ENCODE results near the gene PDGFC. TPM values are rescaled to one million over a fixed set of nuclear protein-coding genes. Genes with fewer than 3 reads are reported as not detected.

PDGFC gene
- polyA plus RNA-seq, 1 donor from 2014 or later, result 3.8 TPM

GRCh38 chr4:156805696-156806095, 165.9 kb downstream of the PDGFC start:
- no peaks in the 10 kb centered on the region for H3K9me2 ChIP-seq (ENCODE audit: insufficient read depth, low read length)
- no peak overlapping the region for H3K9ac ChIP-seq (ENCODE audit: low read length)
- H3K4me3 ChIP-seq (ENCODE audit: low read length), result no peak overlapping the region
- H4K20me1 ChIP-seq (ENCODE audit: insufficient read depth), result no peaks in the 10 kb centered on the region
- no peak overlapping the region for H3K4me2 ChIP-seq (ENCODE audit: low read length)
- TF ChIP-seq CTCF (IDR thresholded peaks at IDR 0.05; ENCODE audit: poor library complexity, severe bottlenecking), result no peak
- TF ChIP-seq EZH2 (IDR thresholded peaks at IDR 0.05; ENCODE audit: borderline replicate concordance, insufficient read depth, low read length, poor library complexity, severe bottlenecking), result no peak
- no peak for TF ChIP-seq REST (IDR thresholded peaks at IDR 0.05; ENCODE audit: borderline replicate concordance)
- TF ChIP-seq RAD21 (conservative IDR thresholded peaks at IDR 0.05), result no peak
- H3K27ac ChIP-seq (ENCODE audit: low read length), result no peak overlapping the region
- no peaks in the 10 kb centered on the region for H3F3A ChIP-seq (ENCODE audit: insufficient read depth, low read length, poor library complexity, severe bottlenecking)
- H3K36me3 ChIP-seq (ENCODE audit: insufficient read depth, low read length), result no peaks in the 10 kb centered on the region
- H2AFZ ChIP-seq (ENCODE audit: low read depth, low read length), result no peak overlapping the region
- no peaks in the 10 kb centered on the region for H3K27me3 ChIP-seq (ENCODE audit: insufficient read depth, low read depth, low read length)
- H3K79me2 ChIP-seq (replicated peaks; ENCODE audit: insufficient read depth, low read length), result no peaks in the 10 kb centered on the region
- H3K9me3 ChIP-seq (ENCODE audit: low read length), result no peaks in the 10 kb centered on the region

GRCh38 chr4:156803056-156803455, 168.5 kb downstream of the PDGFC start:
- no peaks in the 10 kb centered on the region for H3K27me3 ChIP-seq (ENCODE audit: insufficient read depth, low read depth, low read length)
- TF ChIP-seq SMC3 (conservative IDR thresholded peaks at IDR 0.05; ENCODE audit: poor library complexity) (no peak), REST (IDR thresholded peaks at IDR 0.05; ENCODE audit: borderline replicate concordance) (no peak), MXI1 (conservative IDR thresholded peaks at IDR 0.05; ENCODE audit: poor library complexity, severe bottlenecking) (no peak), EZH2 (IDR thresholded peaks at IDR 0.05; ENCODE audit: borderline replicate concordance, insufficient read depth, low read length, poor library complexity, severe bottlenecking) (no peak), CTCF (IDR thresholded peaks at IDR 0.05; ENCODE audit: poor library complexity, severe bottlenecking) (no peak), TAF1 (IDR thresholded peaks at IDR 0.05; ENCODE audit: low read depth) (no peak), EP300 (conservative IDR thresholded peaks at IDR 0.05; ENCODE audit: poor library complexity, severe bottlenecking) (no peak), POLR2AphosphoS5 (IDR thresholded peaks at IDR 0.05) (no peak), RAD21 (conservative IDR thresholded peaks at IDR 0.05) (no peak)
- no peaks in the 10 kb centered on the region for H4K20me1 ChIP-seq (ENCODE audit: insufficient read depth)
- no peaks in the 10 kb centered on the region for H3F3A ChIP-seq (ENCODE audit: insufficient read depth, low read length, poor library complexity, severe bottlenecking)
- H3K36me3 ChIP-seq (ENCODE audit: insufficient read depth, low read length), result no peaks in the 10 kb centered on the region
- H3K9ac ChIP-seq (ENCODE audit: low read length), result no peak overlapping the region
- no peaks in the 10 kb centered on the region for H3K9me2 ChIP-seq (ENCODE audit: insufficient read depth, low read length)
- H3K79me2 ChIP-seq (replicated peaks; ENCODE audit: insufficient read depth, low read length), result no peaks in the 10 kb centered on the region
- H3K9me3 ChIP-seq (ENCODE audit: low read length), result no peaks in the 10 kb centered on the region
- no peak overlapping the region for H2AFZ ChIP-seq (ENCODE audit: low read depth, low read length)
- no peak overlapping the region for H3K4me3 ChIP-seq (ENCODE audit: low read length)
- H3K4me2 ChIP-seq (ENCODE audit: low read length), result no peak overlapping the region
- H3K27ac ChIP-seq (ENCODE audit: low read length), result no peak overlapping the region
